Measurements from ENCODE around the gene KRTAP4-11.

The KRTAP4-11 gene

DNA sequence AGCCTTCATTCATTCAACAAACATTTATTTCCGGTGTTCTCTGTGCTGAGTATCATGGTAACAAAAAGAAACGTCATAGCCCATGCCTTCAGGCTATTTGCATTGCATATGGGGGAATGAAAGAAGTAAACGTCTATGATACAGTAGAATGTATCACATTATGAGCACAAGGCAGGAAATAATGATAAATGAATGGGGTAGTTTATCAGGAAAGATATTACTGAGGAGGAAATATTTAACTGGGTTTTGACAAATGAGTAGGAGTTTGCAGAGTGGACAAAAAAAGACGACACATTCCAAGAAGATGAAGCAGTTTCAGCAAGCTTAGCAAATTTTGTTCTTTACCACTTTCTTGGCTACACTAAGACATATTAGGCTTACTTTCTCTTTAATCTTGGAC lies 35.5 kb downstream of the KRTAP4-11 start:
- Histone ChIP-seq H3K36me3 (ENCODE audit: control insufficient read depth, insufficient read depth, low read length) (no peaks in the 10 kb centered on the region), H3K4me3 (replicated peaks; ENCODE audit: low read depth, low read length) (no peak overlapping the region), H3K27me3 (replicated peaks; ENCODE audit: control insufficient read depth, insufficient read depth, low read length) (no peaks in the 10 kb centered on the region)
- DNase-seq (ENCODE audit: extremely low read depth, insufficient read length), result no peak
- no peak for TF ChIP-seq CTCF (IDR thresholded peaks at IDR 0.05; ENCODE audit: insufficient read depth, low read length, poor library complexity, severe bottlenecking)

DNA sequence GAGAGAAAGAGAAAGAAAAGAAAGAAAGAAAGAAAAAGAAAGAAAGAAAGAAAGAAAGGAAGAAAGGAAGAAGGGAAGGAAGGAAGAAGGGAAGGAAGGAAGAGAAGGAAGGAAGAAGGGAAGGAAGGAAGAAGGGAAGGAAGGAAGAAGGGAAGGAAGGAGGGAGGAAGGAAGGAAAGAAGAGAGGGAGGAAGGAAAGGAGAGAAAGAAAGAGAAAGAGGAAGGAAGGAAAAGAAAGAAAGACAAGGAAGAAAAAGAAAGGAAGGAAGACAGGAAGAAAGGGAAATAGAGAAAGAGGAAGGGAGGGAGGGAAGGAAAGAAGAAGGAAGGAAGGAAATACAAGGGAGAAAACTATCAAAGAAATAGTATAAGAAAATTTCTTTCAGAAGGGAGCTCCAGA lies 41.4 kb downstream of the KRTAP4-11 start:
- no peak for DNase-seq (ENCODE audit: extremely low read depth, insufficient read length)
- no peaks in the 10 kb centered on the region for H3K36me3 ChIP-seq (ENCODE audit: control insufficient read depth, insufficient read depth, low read length)
- no peaks in the 10 kb centered on the region for H3K27me3 ChIP-seq (replicated peaks; ENCODE audit: control insufficient read depth, insufficient read depth, low read length)

GRCh38 chr17:41073676-41074075 lies 44.5 kb downstream of the KRTAP4-11 start:
- H3K4me3 ChIP-seq (replicated peaks; ENCODE audit: low read depth, low read length), result no peak overlapping the region
- no peak for DNase-seq (ENCODE audit: extremely low read depth, insufficient read length)
- TF ChIP-seq CTCF (IDR thresholded peaks at IDR 0.05; ENCODE audit: insufficient read depth, low read length, poor library complexity, severe bottlenecking), result no peak
- H3K36me3 ChIP-seq (ENCODE audit: control insufficient read depth, insufficient read depth, low read length), result no peaks in the 10 kb centered on the region
- no peaks in the 10 kb centered on the region for H3K27me3 ChIP-seq (replicated peaks; ENCODE audit: control insufficient read depth, insufficient read depth, low read length)

More for the DNA sequence above, 41.4 kb downstream of the KRTAP4-11 start:
- H3K4me3 ChIP-seq (replicated peaks; ENCODE audit: low read depth, low read length), result no peak overlapping the region
- TF ChIP-seq CTCF (IDR thresholded peaks at IDR 0.05; ENCODE audit: insufficient read depth, low read length, poor library complexity, severe bottlenecking), result no peak

DNA sequence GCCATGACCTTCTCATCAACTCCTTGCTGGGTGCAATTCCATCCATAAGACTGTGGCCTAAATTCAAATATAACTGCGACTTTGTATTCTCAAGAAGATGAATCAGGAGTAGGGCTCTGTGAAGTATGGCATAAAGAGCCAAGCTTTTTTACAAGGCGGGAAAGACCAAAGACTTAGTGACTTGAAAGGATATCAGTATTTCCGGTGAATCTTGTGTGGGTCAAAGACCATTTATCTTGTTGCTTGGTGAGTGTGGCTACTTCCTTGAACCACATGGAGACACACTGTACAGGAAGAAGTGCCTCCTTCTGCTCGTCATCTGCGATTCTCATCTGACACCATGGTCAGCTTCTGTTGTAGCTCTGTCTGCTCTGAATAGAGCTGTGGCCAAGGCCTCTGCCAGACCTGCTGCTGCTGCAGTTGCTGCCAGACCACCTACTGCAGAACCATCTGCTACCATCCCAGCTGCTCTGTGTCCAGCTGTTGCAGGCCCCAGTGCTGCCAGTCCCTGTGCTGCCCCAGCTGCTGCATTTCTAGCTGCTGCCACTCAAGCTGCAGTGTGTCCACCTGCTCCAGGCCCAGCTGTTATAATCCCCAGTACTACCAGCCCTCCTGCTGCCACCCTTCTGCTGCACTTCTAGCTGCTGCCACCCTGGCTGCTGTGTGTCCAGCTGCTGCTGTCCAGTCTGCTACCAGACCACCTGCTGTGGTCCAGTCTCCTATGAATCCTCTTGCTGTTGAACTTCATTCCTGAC lies 46.4 kb downstream of the KRTAP4-11 start:
- Histone ChIP-seq H3K27me3 (replicated peaks; ENCODE audit: control insufficient read depth, insufficient read depth, low read length) (no peaks in the 10 kb centered on the region), H3K36me3 (ENCODE audit: control insufficient read depth, insufficient read depth, low read length) (no peaks in the 10 kb centered on the region), H3K4me3 (replicated peaks; ENCODE audit: low read depth, low read length) (no peak overlapping the region)
- DNase-seq (ENCODE audit: extremely low read depth, insufficient read length), result no peak
- no peak for TF ChIP-seq CTCF (IDR thresholded peaks at IDR 0.05; ENCODE audit: insufficient read depth, low read length, poor library complexity, severe bottlenecking)

GRCh38 chr17:41069031-41069430 lies 49.1 kb downstream of the KRTAP4-11 start:
- DNase-seq (ENCODE audit: extremely low read depth, insufficient read length), result no peak
- no peak for TF ChIP-seq CTCF (IDR thresholded peaks at IDR 0.05; ENCODE audit: insufficient read depth, low read length, poor library complexity, severe bottlenecking)
- Histone ChIP-seq H3K27me3 (replicated peaks; ENCODE audit: control insufficient read depth, insufficient read depth, low read length) (no peaks in the 10 kb centered on the region), H3K4me3 (replicated peaks; ENCODE audit: low read depth, low read length) (no peak overlapping the region), H3K36me3 (ENCODE audit: control insufficient read depth, insufficient read depth, low read length) (no peaks in the 10 kb centered on the region)

DNA sequence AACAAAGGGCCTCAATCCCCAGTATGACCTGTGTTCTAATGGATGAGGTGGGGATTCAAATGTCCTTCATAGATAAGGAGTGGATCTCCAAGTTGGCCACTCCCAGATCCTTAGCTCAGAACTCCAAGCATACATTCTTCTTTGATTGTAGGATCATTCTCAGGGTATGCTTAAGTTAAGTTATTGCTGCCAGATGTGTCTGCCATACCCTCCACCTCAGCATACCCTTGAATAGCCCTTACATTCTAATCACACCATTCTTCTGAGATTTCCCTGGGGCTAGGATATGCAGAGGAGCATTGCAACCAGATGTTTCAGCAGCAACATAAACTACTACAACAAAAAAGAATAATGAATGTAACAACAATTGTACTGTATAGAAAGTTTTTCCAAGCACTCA lies 50.9 kb downstream of the KRTAP4-11 start:
- no peak overlapping the region for H3K4me3 ChIP-seq (replicated peaks; ENCODE audit: low read depth, low read length)
- no peak for DNase-seq (ENCODE audit: extremely low read depth, insufficient read length)
- H3K27me3 ChIP-seq (replicated peaks; ENCODE audit: control insufficient read depth, insufficient read depth, low read length), result no peaks in the 10 kb centered on the region
- no peaks in the 10 kb centered on the region for H3K36me3 ChIP-seq (ENCODE audit: control insufficient read depth, insufficient read depth, low read length)
- no peak for TF ChIP-seq CTCF (IDR thresholded peaks at IDR 0.05; ENCODE audit: insufficient read depth, low read length, poor library complexity, severe bottlenecking)
